RWPE1 (cell line): Measurements from ENCODE around the gene SMIM33.
"Not testable (repeated sequence)": the region's sequence is repeated elsewhere in the genome, so short reads cannot be mapped to it uniquely, and the experiment has no call there.

Experiments
- CTCF ChIA-PET: fragments of 350-600 bp; sonication (Branson Sonifier 250); formaldehyde crosslinking; extraction: SDS; loops from one replicate; lab custom pipeline; 2021; lab: Yijun Ruan, JAX
- POLR2A ChIA-PET: fragments of 400-600 bp; formaldehyde crosslinking; extraction: SDS; loops from one replicate; lab custom pipeline; 2020; ENCODE audit warnings: antibody characterized with exemption; ENCODE audit not compliant: low non-redundant PET; lab: Yijun Ruan, JAX
- DNase-seq: peaks from one replicate; pipeline ENCODE4 v3.0.0; 2012; ENCODE audit warnings: low spot score
- H3K27ac ChIP-seq: fragments of 450-650 bp; 2 replicates; pipeline ENCODE4 v1.5.1; 2017
- TF ChIP-seq, protein P1 (sequence below): fragments of 450-650 bp; conservative IDR thresholded peaks from 2 replicates; pipeline ENCODE4 v1.5.1; 2017; ENCODE audit warnings: low read depth, mild to moderate bottlenecking

SMIM33 gene

DNA sequence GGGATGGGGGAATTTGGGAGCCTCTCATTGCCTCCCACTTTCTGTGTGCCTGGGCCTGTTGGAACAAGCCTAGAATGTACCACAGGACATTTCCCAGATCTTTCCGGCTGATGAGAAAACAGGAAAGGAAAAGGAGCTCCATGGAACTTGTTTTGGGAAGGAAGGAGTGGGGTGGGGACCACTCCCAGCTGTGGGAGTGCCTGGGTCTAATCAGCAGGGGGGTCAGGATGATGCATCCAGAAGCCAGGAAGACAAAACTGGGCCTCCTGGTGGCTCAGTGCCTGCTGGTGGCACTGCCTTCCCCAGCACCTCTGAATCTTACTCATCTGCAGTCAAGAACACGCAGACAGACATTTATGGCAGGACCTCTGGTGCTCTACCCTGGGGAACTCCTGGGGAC, 2.8 kb downstream of the SMIM33 start:
- ChIA-PET CTCF (interaction anchor here (1.2 to 1.8 kb wide), 2 partner anchors 51 to 72 kb away, joined by 3 to 8 read pairs; no protein-coding TSS in a partner anchor), POLR2A (no interaction called here)
- peak; percentile 74 for DNase-seq
- peak overlapping the region; percentile 100 for H3K27ac ChIP-seq
- TF ChIP-seq, protein P1, sequence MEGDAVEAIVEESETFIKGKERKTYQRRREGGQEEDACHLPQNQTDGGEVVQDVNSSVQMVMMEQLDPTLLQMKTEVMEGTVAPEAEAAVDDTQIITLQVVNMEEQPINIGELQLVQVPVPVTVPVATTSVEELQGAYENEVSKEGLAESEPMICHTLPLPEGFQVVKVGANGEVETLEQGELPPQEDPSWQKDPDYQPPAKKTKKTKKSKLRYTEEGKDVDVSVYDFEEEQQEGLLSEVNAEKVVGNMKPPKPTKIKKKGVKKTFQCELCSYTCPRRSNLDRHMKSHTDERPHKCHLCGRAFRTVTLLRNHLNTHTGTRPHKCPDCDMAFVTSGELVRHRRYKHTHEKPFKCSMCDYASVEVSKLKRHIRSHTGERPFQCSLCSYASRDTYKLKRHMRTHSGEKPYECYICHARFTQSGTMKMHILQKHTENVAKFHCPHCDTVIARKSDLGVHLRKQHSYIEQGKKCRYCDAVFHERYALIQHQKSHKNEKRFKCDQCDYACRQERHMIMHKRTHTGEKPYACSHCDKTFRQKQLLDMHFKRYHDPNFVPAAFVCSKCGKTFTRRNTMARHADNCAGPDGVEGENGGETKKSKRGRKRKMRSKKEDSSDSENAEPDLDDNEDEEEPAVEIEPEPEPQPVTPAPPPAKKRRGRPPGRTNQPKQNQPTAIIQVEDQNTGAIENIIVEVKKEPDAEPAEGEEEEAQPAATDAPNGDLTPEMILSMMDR = no peak

DNA sequence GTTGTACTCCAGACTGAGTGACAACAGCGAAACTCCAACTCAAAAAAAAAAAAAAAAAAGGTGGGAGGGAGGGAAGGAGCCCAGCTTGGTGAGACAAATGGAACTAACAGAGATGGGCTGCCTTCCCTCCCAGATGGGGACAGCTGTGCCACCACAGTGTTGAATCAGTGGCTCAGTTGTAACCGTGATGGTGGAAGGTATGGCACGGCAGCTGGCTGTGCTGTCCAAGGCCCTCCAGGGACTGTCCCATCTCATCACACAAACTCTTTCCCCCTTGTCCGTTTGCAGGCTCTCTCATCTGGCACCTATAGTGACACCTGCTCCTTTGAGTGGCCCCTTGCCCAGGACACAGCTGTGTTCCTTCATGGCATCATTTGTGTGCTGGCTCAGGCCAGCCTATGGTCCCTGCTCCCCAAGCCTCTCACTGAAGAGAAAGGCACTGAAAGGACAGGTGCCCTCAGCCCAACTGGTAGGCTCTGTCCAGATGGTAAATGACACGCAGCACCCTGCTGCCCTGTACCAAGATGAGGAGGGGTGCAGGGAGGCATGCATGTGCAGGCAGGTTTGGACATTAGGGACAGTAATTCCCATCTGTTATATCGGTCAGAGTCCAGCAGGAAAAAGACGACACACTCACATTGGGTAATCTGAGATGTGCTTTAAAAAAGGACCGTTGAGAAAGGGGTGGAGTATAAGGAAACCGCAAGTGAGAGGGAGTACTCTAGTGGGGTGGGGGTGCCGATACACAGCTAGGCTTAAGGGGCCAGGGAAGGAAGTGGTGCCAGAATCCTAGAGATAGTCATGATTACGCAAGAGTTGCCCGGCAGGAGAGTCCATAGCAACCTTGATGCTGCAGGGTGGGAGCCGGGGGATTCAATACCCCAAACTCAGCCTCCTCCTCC, 4.3 kb downstream of the SMIM33 start:
- TF ChIP-seq, protein P1 = no peak
- no peak for DNase-seq
- ChIA-PET CTCF (interaction anchor here (0.6 kb wide), 1 partner anchor 521 kb away, joined by 4 read pairs; no protein-coding TSS in a partner anchor), POLR2A (no interaction called here)
- H3K27ac ChIP-seq = peak overlapping the region; percentile 100

DNA sequence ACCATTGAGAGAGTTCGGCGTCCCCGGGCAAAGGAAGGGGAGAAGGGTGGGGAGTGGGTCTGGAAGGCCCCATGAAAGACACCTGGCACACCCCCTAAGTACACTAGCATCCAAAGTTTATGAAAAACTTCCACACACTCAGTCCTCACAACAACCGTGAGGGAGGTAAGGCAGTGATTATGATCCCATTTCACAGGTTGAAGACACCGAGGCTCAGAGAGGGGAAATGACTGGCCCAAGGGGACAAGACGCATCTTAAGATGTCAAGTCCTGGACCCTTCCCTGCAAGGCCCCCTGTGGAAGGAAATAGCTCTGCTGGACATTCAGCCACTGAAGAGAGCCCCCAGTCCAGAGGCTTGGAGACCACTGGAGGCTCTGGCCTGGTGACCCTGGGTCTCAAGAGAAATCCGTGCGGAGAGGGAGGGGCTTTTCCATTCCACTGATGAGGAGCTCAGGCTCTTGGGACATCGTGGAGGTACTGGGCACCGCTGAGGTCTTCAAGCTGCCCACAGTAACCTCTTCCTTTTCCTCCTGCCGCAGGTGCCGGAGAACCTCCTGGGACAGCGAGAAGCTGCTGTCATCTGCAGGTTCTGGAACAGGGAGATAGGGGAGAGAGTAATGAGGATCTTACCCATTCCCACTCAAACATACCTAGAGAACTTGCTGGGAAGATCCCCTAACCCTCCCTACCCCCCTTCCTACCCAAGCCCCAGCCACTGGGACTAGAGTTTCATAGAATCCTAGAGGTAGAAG, 5.2 kb downstream of the SMIM33 start:
- POLR2A ChIA-PET = no interaction called here
- no peak for DNase-seq
- peak overlapping the region; percentile 100 for H3K27ac ChIP-seq
- CTCF ChIA-PET = interaction anchor here (0.6 kb wide), 1 partner anchor 441 kb away, joined by 4 read pairs; no protein-coding TSS in a partner anchor
- TF ChIP-seq, protein P1 = no peak

DNA sequence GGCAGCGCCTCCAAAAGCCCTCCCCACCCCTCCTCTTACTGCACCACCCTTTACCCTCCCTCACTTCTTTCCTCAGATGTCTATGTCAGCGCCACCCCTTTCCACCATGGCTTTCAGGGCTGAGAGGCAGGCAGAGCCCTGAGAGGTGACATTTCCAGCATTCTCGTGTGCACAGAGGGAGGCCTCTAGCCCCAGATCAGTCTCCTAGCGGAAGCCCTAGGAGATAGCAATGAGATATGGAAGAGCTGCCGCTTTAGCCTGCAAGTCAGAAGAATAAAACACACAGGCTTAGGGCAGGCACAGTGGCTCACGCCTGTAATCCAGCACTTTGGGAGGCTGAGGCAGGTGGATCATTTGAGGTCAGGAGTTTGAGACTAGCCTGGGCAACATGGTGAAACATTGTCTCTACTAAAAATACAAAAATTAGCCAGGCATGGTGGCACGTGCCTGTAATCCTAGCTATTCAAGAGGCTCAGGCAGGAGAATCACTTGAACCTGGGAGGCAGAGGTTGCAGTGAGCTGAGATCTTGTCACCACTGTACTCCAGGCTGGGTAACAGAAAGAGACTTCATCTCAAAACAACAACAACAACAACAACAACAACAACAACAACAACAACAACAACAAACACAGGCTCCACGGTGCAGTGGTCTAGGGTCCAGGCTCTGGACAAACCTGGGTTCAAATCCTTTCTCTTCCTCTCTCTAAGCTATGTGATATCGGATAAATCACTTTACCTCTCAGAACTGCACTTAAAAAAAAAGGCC, 8.0 kb downstream of the SMIM33 start:
- POLR2A ChIA-PET, CTCF ChIA-PET, DNase-seq: not testable (repeated sequence)
- H3K27ac ChIP-seq = peak overlapping the region; percentile 100

DNA sequence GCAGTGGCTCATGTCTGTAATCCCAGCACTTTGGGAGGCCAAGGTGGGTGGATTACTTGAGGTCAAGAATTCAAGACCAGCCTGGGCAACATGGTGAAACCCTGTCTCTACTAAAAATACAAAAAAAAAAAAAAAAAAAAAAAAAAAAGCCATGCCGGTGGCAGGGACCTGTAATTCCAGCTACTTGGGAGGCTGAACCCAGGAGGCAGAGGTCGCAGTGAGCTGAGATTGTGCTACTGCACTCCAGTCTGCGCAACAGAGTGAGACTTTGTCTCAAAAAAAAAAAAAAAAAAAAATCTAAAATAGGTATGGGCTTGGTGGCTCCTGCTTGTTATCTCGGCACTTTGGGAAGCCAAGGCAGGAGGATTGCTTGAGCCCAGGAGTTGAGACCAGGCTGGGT, 8.9 kb downstream of the SMIM33 start:
- CTCF ChIA-PET = interaction anchor here (0.6 kb wide), 1 partner anchor 70 kb away, joined by 3 read pairs; no protein-coding TSS in a partner anchor
- DNase-seq, POLR2A ChIA-PET: not testable (repeated sequence)
- peak overlapping the region; percentile 100 for H3K27ac ChIP-seq

DNA sequence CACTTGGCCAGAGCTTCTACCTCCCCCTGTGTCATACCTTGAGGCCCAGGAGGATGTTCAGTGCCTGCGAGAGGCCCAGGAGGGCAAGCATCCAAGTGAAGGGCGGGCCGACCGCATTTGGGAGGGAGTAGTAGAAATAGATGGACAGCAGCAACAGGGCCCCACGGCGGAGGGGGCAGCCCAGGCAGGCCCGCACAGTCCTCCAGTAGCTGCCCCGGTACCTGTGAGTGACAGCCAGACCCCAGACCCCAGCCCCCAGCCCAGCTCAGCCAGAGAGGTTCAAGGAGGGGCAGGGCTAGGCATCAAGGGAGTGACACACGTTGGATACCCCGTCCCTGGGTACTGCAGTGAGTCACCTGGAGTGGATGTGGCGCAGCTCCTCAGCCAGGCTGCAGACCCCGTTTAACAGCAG, 10.3 kb downstream of the SMIM33 start:
- TF ChIP-seq, protein P1 = no peak
- CTCF ChIA-PET = interaction anchor here (1.0 to 2.9 kb wide), 3 partner anchors 15 to 59 kb away, joined by 3 to 21 read pairs (median 8); no protein-coding TSS in a partner anchor
- POLR2A ChIA-PET = interaction anchor here (0.9 to 1.2 kb wide), 2 partner anchors 15 to 33 kb away, joined by 3 to 4 read pairs; no protein-coding TSS in a partner anchor
- DNase-seq = no peak
- peak overlapping the region; percentile 100 for H3K27ac ChIP-seq
